Smooth muscle cell (in vitro differentiated cells): Measurements from ENCODE around the gene FKBP7. TPM values are rescaled to one million over a fixed set of nuclear protein-coding genes. Genes with fewer than 3 reads are reported as not detected.

Experiments used
- DNase-seq: peaks from one replicate; lab custom pipeline; 2025; ENCODE audit not compliant: unreplicated experiment; lab: John Stamatoyannopoulos, UW
- H2AFZ ChIP-seq: fragments of 200-600 bp; sonication (generic); 2 replicates; pipeline ENCODE4 v1.6.0; 2016; ENCODE audit warnings: antibody characterized with exemption, low read depth, mild to moderate bottlenecking
- H3F3A ChIP-seq: fragments of 200-600 bp; sonication (generic); 2 replicates; pipeline ENCODE4 v1.6.0; 2017; ENCODE audit warnings: antibody characterized with exemption, low read depth
- H3K27ac ChIP-seq: fragments of 200-600 bp; sonication (generic); 2 replicates; pipeline ENCODE4 v1.5.1; 2016; ENCODE audit warnings: low read depth, mild to moderate bottlenecking
- H3K27me3 ChIP-seq: fragments of 200-600 bp; sonication (generic); 2 replicates; pipeline ENCODE4 v1.6.1; 2016; ENCODE audit warnings: low read depth, mild to moderate bottlenecking
- H3K36me3 ChIP-seq: fragments of 200-600 bp; sonication (generic); 2 replicates; pipeline ENCODE4 v1.5.1; 2016; ENCODE audit warnings: low read depth
- H3K4me1 ChIP-seq: fragments of 200-600 bp; sonication (generic); 2 replicates; pipeline ENCODE4 v1.5.1; 2016; ENCODE audit warnings: low read depth
- H3K4me2 ChIP-seq: fragments of 200-600 bp; sonication (generic); 2 replicates; pipeline ENCODE4 v1.6.0; 2016; ENCODE audit warnings: mild to moderate bottlenecking
- H3K4me3 ChIP-seq: fragments of 200-600 bp; sonication (generic); 2 replicates; pipeline ENCODE4 v1.5.1; 2016; ENCODE audit warnings: mild to moderate bottlenecking
- H3K79me2 ChIP-seq: fragments of 200-600 bp; sonication (generic); 2 replicates; pipeline ENCODE4 v1.6.0; 2016; ENCODE audit warnings: low read depth, mild to moderate bottlenecking
- H3K9ac ChIP-seq: fragments of 200-600 bp; sonication (generic); 2 replicates; pipeline ENCODE4 v1.6.0; 2016; ENCODE audit warnings: low read depth
- H3K9me3 ChIP-seq: fragments of 200-600 bp; sonication (generic); replicated peaks from 2 replicates; pipeline ENCODE4 v1.5.1; 2016; ENCODE audit warnings: low read depth
- H4K20me1 ChIP-seq: fragments of 200-600 bp; sonication (generic); 2 replicates; pipeline ENCODE4 v1.6.0; 2016; ENCODE audit warnings: low read depth
- CTCF ChIP-seq: fragments of 200-600 bp; sonication (generic); IDR thresholded peaks from 2 replicates; pipeline ENCODE4 v1.5.1; 2017; ENCODE audit warnings: borderline replicate concordance, mild to moderate bottlenecking, antibody characterized with exemption; ENCODE audit not compliant: insufficient read depth, poor library complexity, severe bottlenecking
- WGBS: methylation state at CpG from one replicate; pipeline ENCODE4 v1.1.7; 2016; ENCODE audit warnings: low lambda C conversion rate; 5-methylcytosine and 5-hydroxymethylcytosine counted together
- polyA plus RNA-seq: library from polyadenylated mRNA; unstranded; fragments of >200 nt; fragmentation: Nextera tagmentation; extraction: Ambion mirVana; gene quantifications from 2 replicates; pipeline ENCODE4 v1.2.1, GENCODE V29; 2016
- total RNA-seq: library from RNA; depleted of rRNA; stranded (reverse); fragments of >200 nt; gene quantifications from 2 replicates; pipeline ENCODE4 v1.2.3, GENCODE V29; 2014

FKBP7 gene
- total and polyA plus RNA-seq, 2 experiments from 2014 or later, result 125 to 213 TPM

GRCh38 chr2:178479758-178480226 is 1.4 kb upstream of the FKBP7 start:
- H3K36me3 ChIP-seq, result no peaks in the 10 kb centered on the region
- no peak for DNase-seq
- H2AFZ ChIP-seq, result peak overlapping the region; percentile 78
- 29% methylated on average over 19 of the region's 19 CpGs for WGBS
- peaks cover 5% of the 10 kb centered on the region for H3F3A ChIP-seq
- peaks cover 32% of the 10 kb centered on the region for H3K4me1 ChIP-seq
- H3K27ac ChIP-seq, result peak overlapping the region; percentile 94
- peak overlapping the region; percentile 92 for H3K4me2 ChIP-seq
- H3K9me3 ChIP-seq, result no peaks in the 10 kb centered on the region
- peak overlapping the region; percentile 90 for H3K9ac ChIP-seq
- peaks cover 40% of the 10 kb centered on the region for H4K20me1 ChIP-seq
- H3K4me3 ChIP-seq, result peak overlapping the region; percentile 91
- TF ChIP-seq CTCF, result no peak
- H3K79me2 ChIP-seq, result peaks cover 73% of the 10 kb centered on the region
- H3K27me3 ChIP-seq, result no peaks in the 10 kb centered on the region

DNA sequence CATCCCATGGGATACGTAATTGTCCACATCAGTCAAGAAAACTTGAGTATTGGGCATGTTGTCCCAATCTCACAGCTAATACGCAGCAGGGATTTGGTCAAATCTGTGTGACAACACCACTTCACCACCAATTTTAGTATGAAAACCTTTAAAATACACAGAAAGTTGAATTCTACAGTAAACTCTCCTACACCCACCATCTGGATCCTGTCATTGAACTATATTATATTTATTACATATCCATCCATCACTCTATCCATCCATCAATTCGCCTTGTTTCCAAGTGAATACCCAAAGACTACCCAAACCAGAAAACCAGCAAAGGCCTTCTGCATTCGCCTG is 846 bp upstream of the FKBP7 start:
- Histone ChIP-seq H3K4me1 (peaks cover 32% of the 10 kb centered on the region), H3K79me2 (peaks cover 72% of the 10 kb centered on the region), H3F3A (peaks cover 5% of the 10 kb centered on the region), H3K4me2 (peak overlapping the region; percentile 92), H3K27me3 (no peaks in the 10 kb centered on the region), H3K36me3 (no peaks in the 10 kb centered on the region), H4K20me1 (peaks cover 34% of the 10 kb centered on the region), H3K27ac (peak overlapping the region; percentile 94), H3K9me3 (no peaks in the 10 kb centered on the region), H3K9ac (no peak overlapping the region), H2AFZ (peak overlapping the region; percentile 95), H3K4me3 (peak overlapping the region; percentile 91)
- 56% methylated on average over 4 of the region's 4 CpGs for WGBS
- TF ChIP-seq CTCF, result no peak
- DNase-seq, result no peak

- Histone ChIP-seq H3K36me3 (no peaks in the 10 kb centered on the region), H3F3A (peaks cover 5% of the 10 kb centered on the region), H3K4me2 (peak overlapping the region; percentile 92), H4K20me1 (peaks cover 22% of the 10 kb centered on the region), H3K9ac (peak overlapping the region; percentile 89), H3K27ac (peak overlapping the region; percentile 94), H3K4me1 (peaks cover 32% of the 10 kb centered on the region), H2AFZ (peak overlapping the region; percentile 95), H3K4me3 (peak overlapping the region; percentile 91), H3K9me3 (no peaks in the 10 kb centered on the region), H3K27me3 (no peaks in the 10 kb centered on the region), H3K79me2 (peaks cover 64% of the 10 kb centered on the region)
- WGBS, result 4% methylated on average over 10 of the region's 10 CpGs
- TF ChIP-seq CTCF, result no peak
- no peak for DNase-seq
These were observed 316 bp downstream of the FKBP7 start for GRCh38 chr2:178478130-178478438.

DNA sequence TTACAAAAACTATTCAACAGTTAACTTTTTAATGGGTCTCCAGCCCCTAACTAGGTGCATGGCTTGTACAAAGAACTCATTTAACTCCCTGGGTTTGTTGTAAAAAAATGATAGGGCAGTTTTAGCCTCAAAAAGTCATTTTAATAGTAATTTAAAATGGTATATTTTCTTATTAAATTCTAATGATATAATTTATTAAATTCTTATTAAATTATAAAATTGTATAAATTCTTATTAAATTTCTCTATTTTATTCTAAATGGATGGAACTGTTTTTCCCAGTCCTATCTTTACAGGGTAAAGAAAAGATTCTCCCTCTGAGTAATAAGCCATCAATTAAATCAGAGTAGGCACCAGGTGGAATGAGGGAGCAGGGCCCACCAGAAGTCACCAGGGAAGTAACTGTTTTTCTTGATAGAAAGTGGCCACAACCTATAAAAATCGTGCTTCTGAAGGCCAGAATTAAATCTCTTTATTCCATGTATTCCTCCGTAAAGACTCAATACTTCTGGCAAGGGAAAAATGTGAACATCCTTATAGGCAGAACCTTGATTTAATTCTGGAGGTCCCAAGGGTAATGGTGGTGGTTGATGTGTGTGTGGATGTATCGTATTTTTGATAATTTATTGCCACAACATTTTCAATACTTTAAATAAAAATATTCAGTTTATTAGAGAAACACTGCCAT is 814 bp downstream of the FKBP7 start:
- no peaks in the 10 kb centered on the region for H3K9me3 ChIP-seq
- H3K4me1 ChIP-seq, result peaks cover 32% of the 10 kb centered on the region
- no peaks in the 10 kb centered on the region for H3K27me3 ChIP-seq
- peaks cover 5% of the 10 kb centered on the region for H3F3A ChIP-seq
- peaks cover 18% of the 10 kb centered on the region for H4K20me1 ChIP-seq
- H3K9ac ChIP-seq, result peak overlapping the region; percentile 89
- peak overlapping the region; percentile 91 for H3K4me3 ChIP-seq
- H3K4me2 ChIP-seq, result peak overlapping the region; percentile 92
- 32% methylated on average over 3 of the region's 3 CpGs for WGBS
- H3K27ac ChIP-seq, result peak overlapping the region; percentile 94
- no peaks in the 10 kb centered on the region for H3K36me3 ChIP-seq
- peaks cover 59% of the 10 kb centered on the region for H3K79me2 ChIP-seq
- H2AFZ ChIP-seq, result peak overlapping the region; percentile 95
- DNase-seq, result no peak
- no peak for TF ChIP-seq CTCF
